ENCODE results near the gene VDAC1.

The VDAC1 gene

GRCh38 chr5:133926489-133927299 is 78.1 kb downstream of the VDAC1 start:
- no peak for DNase-seq (ENCODE audit: low read depth in 2 of 2)

DNA sequence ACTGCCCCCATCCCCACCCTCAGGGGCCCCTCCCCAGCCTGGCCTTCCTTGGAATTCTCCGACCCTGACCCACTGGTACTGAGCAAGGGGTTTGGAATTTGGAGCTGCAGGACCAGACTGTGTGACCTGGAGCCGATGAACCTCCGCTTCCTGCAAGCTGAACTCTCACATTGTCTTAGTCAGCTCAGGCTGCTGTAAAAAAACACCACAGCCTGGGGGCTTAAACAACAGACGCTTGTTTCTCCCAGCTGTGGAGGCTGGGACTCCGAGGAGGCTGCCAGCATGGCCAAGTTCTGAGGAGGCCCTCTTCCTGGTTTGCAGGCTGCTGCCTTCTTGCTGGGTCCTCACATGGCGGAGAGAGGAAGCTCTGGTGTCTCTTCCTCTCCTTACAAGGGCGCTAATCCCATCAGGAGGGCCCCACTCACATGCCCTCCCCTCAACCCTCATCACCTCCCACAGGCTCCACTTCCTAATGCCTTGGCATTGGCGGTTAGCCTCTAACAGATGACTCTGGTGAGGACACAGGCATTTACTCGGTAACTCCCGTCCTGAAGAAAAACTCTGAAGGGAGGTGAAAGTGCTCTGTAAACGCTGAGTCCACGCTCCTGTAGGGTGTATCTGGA is 78.8 kb downstream of the VDAC1 start:
- DNase-seq (ENCODE audit: low read depth in 2 of 2) = no peak

DNA sequence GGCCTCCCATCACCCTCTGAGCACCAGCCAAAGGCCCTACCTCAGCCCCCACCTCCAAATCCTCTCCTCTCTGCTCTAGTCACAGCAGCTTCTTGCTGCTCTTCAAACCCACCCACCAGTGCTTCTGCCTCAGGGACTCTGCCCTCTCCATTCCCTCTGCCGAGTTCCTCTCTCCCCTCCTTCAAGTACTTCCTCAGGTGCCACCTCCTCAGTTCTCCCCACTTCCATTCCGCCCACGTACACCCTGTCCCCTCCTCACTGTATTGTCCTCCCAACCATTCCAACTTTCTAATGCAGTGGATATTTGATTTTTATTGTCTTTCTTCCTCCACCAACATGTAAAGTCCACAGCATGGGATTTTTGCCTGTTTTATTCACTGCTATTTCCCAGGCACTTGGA is 79.5 kb downstream of the VDAC1 start:
- DNase-seq (ENCODE audit: low read depth in 2 of 2) = no peak

GRCh38 chr5:133924221-133924920 is 80.4 kb downstream of the VDAC1 start:
- DNase-seq (ENCODE audit: low read depth in 2 of 2) = no peak

DNA sequence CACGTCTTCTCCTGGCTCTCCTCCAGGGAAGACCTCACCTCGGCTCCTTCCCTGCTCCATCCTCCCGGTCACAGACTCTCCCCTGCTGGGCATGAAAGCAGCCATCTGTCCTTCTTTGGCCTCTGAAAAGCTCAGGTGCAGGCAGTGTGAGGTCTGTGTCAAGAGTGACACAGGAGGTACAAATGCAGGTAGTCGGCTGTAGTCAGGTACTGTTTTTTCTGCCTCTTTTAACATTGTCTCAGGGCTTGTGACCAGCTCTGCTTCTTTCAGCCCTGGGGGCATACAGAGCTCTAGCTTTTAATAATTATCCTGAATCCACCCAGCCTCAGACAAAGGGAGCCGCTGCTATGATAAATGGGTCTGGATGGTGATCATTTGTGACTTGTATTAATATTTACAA is 82.8 kb downstream of the VDAC1 start:
- DNase-seq (ENCODE audit: low read depth in 2 of 2) = no peak

All from stimulated activated CD8-positive, alpha-beta memory T cell treated with anti-CD3 and anti-CD28 coated beads, Interleukin-2, amount 100 ng/mL, for 48 hours (primary cell).